ENCODE data around the gene XYLT1. TPM values are rescaled to one million over a fixed set of nuclear protein-coding genes. Genes with fewer than 3 reads are reported as not detected.

XYLT1 gene
- total RNA-seq, 4 donors from 2014 or later, result 5.6 to 14.9 (median 10.8) TPM

GRCh38 chr16:17466876-17467275 lies 3.9 kb downstream of the XYLT1 start:
- Histone ChIP-seq H3K4me3 (replicated peaks in 1 of 3) (no peak overlapping the region), H3K36me3 (no peaks in the 10 kb centered on the region), H3K4me1 (peaks cover 12 to 23% of the 10 kb centered on the region in 2 donors), H3K27ac (no peak overlapping the region), H3K9me3 (no peaks in the 10 kb centered on the region), H3K27me3 (no peaks in the 10 kb centered on the region)
- DNase-seq, result no peak
- WGBS, 2 donors, result 87 to 91% methylated on average over 8 of the region's 8 CpGs
- intact Hi-C loops (cut with DNase I), result loop anchor here (2.0 to 5.0 kb wide), 2 partner anchors 188 to 275 kb away; no protein-coding TSS in a partner anchor
- TF ChIP-seq CTCF (IDR thresholded peaks at IDR 0.05) (no peak), POLR2A (IDR thresholded peaks at IDR 0.05) (no peak)

- no peaks in the 10 kb centered on the region for H3K9me3 ChIP-seq
- H3K4me3 ChIP-seq (replicated peaks in 1 of 3), result no peak overlapping the region
- intact Hi-C loops (cut with DNase I), result loop anchor here (5.0 kb wide), 1 partner anchor 273 kb away; no protein-coding TSS in a partner anchor
- no peak for DNase-seq
- no peak overlapping the region for H3K27ac ChIP-seq
- H3K36me3 ChIP-seq, result no peaks in the 10 kb centered on the region
- 95% methylated on average over 6 of the region's 6 CpGs for WGBS, 2 donors
- peaks cover 7 to 23% of the 10 kb centered on the region in 2 donors for H3K4me1 ChIP-seq
- no peaks in the 10 kb centered on the region for H3K27me3 ChIP-seq
- TF ChIP-seq POLR2A (IDR thresholded peaks at IDR 0.05), result no peak
- TF ChIP-seq CTCF (IDR thresholded peaks at IDR 0.05), result no peak
Observed at GRCh38 chr16:17465460-17465859, 5.3 kb downstream of the XYLT1 start.

GRCh38 chr16:17463335-17463734 lies 7.4 kb downstream of the XYLT1 start:
- H3K27ac ChIP-seq, result no peak overlapping the region
- no peaks in the 10 kb centered on the region for H3K9me3 ChIP-seq
- intact Hi-C loops (cut with DNase I), result no loop called here
- no peaks in the 10 kb centered on the region for H3K27me3 ChIP-seq
- no peak overlapping the region for H3K4me3 ChIP-seq (replicated peaks in 1 of 3)
- no peak for TF ChIP-seq POLR2A (IDR thresholded peaks at IDR 0.05)
- no peak for DNase-seq
- no peaks in the 10 kb centered on the region for H3K36me3 ChIP-seq
- peaks cover 3 to 4% of the 10 kb centered on the region in 2 donors for H3K4me1 ChIP-seq
- WGBS, 2 donors, result 93 to 96% methylated on average over 2 of the region's 2 CpGs

GRCh38 chr16:17461951-17462729 lies 8.6 kb downstream of the XYLT1 start:
- H3K36me3 ChIP-seq, result no peaks in the 10 kb centered on the region
- no peaks in the 10 kb centered on the region for H3K27me3 ChIP-seq
- H3K9me3 ChIP-seq, result no peaks in the 10 kb centered on the region
- no peak overlapping the region for H3K4me3 ChIP-seq (replicated peaks in 1 of 3)
- no peaks in the 10 kb centered on the region for H3K4me1 ChIP-seq
- TF ChIP-seq POLR2A (IDR thresholded peaks at IDR 0.05) (no peak), CTCF (IDR thresholded peaks at IDR 0.05) (no peak)
- no peak overlapping the region for H3K27ac ChIP-seq
- no peak for DNase-seq
- WGBS, 2 donors, result 79 to 84% methylated on average over 8 to 13 of the region's 13 CpGs
- intact Hi-C loops (cut with DNase I), result no loop called here

DNA sequence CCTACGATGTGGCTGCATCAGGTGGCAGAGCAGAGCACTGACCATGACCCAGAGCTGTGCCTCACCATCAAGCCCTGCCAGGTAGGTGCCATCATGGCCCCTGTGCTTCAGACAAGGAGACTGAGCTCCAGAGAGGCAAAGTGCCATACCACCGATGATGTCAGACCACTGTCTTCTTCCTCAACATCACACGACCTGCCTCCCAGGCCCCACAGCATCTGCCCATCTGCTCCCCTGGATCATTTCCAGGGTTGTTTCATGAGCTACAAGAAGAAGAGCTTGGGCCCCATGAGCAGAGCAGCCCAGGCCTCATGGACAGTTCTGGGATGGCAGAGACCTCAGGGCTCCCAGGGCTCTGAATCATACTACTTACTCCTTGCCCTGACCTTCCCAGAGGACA lies 9.9 kb downstream of the XYLT1 start:
- intact Hi-C loops (cut with DNase I), result no loop called here

More for the DNA sequence above, 9.9 kb downstream of the XYLT1 start:
- H3K4me3 ChIP-seq (replicated peaks in 1 of 3), result no peak overlapping the region
- H3K4me1 ChIP-seq, result no peaks in the 10 kb centered on the region
- DNase-seq, result no peak
- WGBS, 2 donors, result 91 to 95% methylated on average over 3 of the region's 3 CpGs
- no peaks in the 10 kb centered on the region for H3K36me3 ChIP-seq
- H3K27ac ChIP-seq, result no peak overlapping the region
- no peaks in the 10 kb centered on the region for H3K27me3 ChIP-seq
- TF ChIP-seq POLR2A (IDR thresholded peaks at IDR 0.05) (no peak), CTCF (IDR thresholded peaks at IDR 0.05) (no peak)
- no peaks in the 10 kb centered on the region for H3K9me3 ChIP-seq

Measured in thyroid gland (tissue), 4 donors.